Measurements from ENCODE around the gene ACVR1C.

The ACVR1C gene

GRCh38 chr2:157559461-157559860 is 69.2 kb downstream of the ACVR1C start:
- no peak overlapping the region for H3K27ac ChIP-seq
- no peak overlapping the region for H3K4me3 ChIP-seq

GRCh38 chr2:157559061-157559460 is 69.6 kb downstream of the ACVR1C start:
- no peak for DNase-seq
- H3K4me1 ChIP-seq = no peaks in the 10 kb centered on the region
- H3K27ac ChIP-seq = no peak overlapping the region
- intact Hi-C loops (cut with DNase I; ENCODE audit: low total_unique reads) = no loop called here
- no peaks in the 10 kb centered on the region for H3K27me3 ChIP-seq
- no peak for TF ChIP-seq CTCF (IDR thresholded peaks at IDR 0.05)
- no peaks in the 10 kb centered on the region for H3K36me3 ChIP-seq
- no peak overlapping the region for H3K4me3 ChIP-seq
- no peaks in the 10 kb centered on the region for H3K9me3 ChIP-seq

More at GRCh38 chr2:157559461-157559860, 69.2 kb downstream of the ACVR1C start:
- Histone ChIP-seq H3K36me3 (no peaks in the 10 kb centered on the region), H3K9me3 (no peaks in the 10 kb centered on the region), H3K27me3 (no peaks in the 10 kb centered on the region), H3K4me1 (no peaks in the 10 kb centered on the region)
- no peak for TF ChIP-seq CTCF (IDR thresholded peaks at IDR 0.05)
- DNase-seq = no peak
- intact Hi-C loops (cut with DNase I; ENCODE audit: low total_unique reads) = no loop called here

GRCh38 chr2:157557770-157558169 is 70.9 kb downstream of the ACVR1C start:
- no peak for DNase-seq
- Histone ChIP-seq H3K36me3 (no peaks in the 10 kb centered on the region), H3K27ac (no peak overlapping the region), H3K9me3 (no peaks in the 10 kb centered on the region), H3K27me3 (no peaks in the 10 kb centered on the region), H3K4me1 (no peaks in the 10 kb centered on the region), H3K4me3 (no peak overlapping the region)
- intact Hi-C loops (cut with DNase I; ENCODE audit: low total_unique reads) = no loop called here
- no peak for TF ChIP-seq CTCF (IDR thresholded peaks at IDR 0.05)

- intact Hi-C loops (cut with DNase I; ENCODE audit: low total_unique reads) = no loop called here
- no peaks in the 10 kb centered on the region for H3K9me3 ChIP-seq
Measured at GRCh38 chr2:157540102-157540501, 88.6 kb downstream of the ACVR1C start.

GRCh38 chr2:157538064-157538463 is 90.6 kb downstream of the ACVR1C start:
- no peak for TF ChIP-seq CTCF (IDR thresholded peaks at IDR 0.05)
- H3K4me1 ChIP-seq = no peaks in the 10 kb centered on the region
- no peak overlapping the region for H3K4me3 ChIP-seq
- intact Hi-C loops (cut with DNase I; ENCODE audit: low total_unique reads) = no loop called here
- no peaks in the 10 kb centered on the region for H3K27me3 ChIP-seq
- H3K27ac ChIP-seq = no peak overlapping the region
- no peaks in the 10 kb centered on the region for H3K36me3 ChIP-seq
- no peaks in the 10 kb centered on the region for H3K9me3 ChIP-seq
- no peak for DNase-seq

More at GRCh38 chr2:157540102-157540501, 88.6 kb downstream of the ACVR1C start:
- H3K4me3 ChIP-seq = no peak overlapping the region
- H3K27ac ChIP-seq = no peak overlapping the region
- no peak for DNase-seq
- no peak for TF ChIP-seq CTCF (IDR thresholded peaks at IDR 0.05)
- no peaks in the 10 kb centered on the region for H3K4me1 ChIP-seq
- no peaks in the 10 kb centered on the region for H3K27me3 ChIP-seq
- H3K36me3 ChIP-seq = no peaks in the 10 kb centered on the region

GRCh38 chr2:157536815-157537214 is 91.8 kb downstream of the ACVR1C start:
- H3K4me3 ChIP-seq = no peak overlapping the region
- no peak for TF ChIP-seq CTCF (IDR thresholded peaks at IDR 0.05)
- intact Hi-C loops (cut with DNase I; ENCODE audit: low total_unique reads) = no loop called here

More at GRCh38 chr2:157536815-157537214, 91.8 kb downstream of the ACVR1C start:
- Histone ChIP-seq H3K27ac (no peak overlapping the region), H3K4me1 (no peaks in the 10 kb centered on the region), H3K36me3 (no peaks in the 10 kb centered on the region), H3K27me3 (no peaks in the 10 kb centered on the region), H3K9me3 (no peaks in the 10 kb centered on the region)
- DNase-seq = no peak
